NCI-H82 treated with DMSO at 0.1 percent for 48 hours (cell line): ENCODE measurements around the gene TDRD3.

Experiments used
- DNase-seq: peaks from one replicate; lab custom pipeline; 2025; ENCODE audit not compliant: unreplicated experiment; lab: John Stamatoyannopoulos, UW

The TDRD3 gene

DNA sequence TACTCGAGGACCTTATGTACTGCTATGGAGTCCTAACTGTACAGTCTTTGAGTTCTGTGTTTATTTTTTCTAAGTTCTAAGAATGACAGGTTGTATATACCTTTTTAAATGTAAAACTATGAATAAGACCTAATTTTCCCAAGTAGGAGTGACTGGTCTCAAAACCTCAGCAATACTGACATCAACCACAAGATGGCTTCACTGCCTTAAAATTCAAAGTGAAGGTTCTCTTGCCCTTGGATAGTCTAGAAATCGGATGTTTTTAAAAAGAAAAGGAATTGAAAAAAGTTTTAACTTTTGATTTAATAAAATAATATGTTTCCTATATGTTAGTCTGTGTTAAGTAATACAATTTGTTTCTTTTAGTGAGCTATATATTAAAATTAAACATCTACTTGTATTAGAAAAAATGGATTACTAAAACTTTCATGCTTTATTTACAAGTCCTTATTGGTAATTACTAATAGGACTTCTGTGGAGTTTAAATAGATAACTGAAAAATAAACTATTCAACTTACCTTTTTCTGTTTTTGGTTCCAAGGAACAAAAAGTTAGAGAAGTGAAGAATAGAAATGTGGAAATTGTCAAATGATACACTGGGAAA lies 52.0 kb downstream of the TDRD3 start:
- peak; percentile 17 for DNase-seq

DNA sequence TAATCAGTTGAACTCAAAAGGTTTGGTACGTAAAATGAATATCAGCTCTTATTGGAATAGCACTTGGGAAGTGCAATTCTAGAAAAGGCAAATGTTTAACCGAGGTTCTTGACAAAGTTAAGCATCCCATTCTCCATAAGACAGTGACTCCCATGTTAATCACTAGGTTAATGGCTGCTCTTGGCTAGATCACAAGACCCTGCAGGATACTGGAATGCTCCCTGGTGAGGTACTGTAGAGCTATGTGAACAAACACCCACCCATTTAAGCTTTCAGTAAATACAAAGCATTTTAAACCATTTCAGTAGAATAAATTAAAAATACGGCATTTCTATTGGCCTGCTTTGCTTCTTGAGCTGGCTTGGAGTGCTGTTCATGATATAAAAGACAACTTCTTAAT lies 56.5 kb downstream of the TDRD3 start:
- no peak for DNase-seq

DNA sequence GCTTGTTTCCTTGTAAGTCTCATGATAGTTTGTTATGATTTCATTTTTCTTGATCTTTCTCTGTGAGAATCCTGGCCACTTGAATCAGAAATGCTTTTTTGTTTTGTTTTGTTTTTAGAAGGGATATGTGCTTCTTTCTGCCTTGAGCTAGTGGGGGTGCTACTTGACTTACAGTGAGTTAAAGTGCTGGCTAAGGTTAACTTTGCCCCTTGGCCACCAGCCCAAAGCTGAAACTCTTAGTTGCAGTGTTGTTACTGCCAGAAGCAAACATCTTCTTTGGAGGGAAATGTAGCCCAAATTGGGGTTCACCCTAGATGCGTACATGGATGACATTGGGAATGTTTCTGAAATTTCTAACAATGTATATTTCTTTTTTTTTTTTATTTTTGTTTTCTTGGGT lies 57.4 kb downstream of the TDRD3 start:
- DNase-seq = no peak

DNA sequence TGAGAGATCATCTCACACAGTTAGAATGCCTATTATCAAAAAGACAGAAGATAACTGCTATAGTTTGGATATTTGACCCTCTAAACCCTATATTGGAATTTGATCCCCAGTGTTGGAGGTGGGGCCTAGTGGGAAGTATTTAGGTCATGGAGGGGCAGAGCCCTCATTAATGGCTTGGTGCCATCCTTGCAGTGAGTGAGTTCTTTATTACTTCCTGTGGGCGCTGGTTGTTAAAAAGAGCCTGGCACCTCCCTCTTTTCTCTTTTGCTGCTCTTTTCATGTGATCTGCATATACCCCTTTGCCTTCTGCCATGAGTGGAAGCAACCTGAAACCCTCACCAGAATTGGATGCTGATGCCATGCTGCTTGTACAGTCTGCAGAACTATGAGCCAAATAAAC lies 66.8 kb downstream of the TDRD3 start:
- no peak for DNase-seq

DNA sequence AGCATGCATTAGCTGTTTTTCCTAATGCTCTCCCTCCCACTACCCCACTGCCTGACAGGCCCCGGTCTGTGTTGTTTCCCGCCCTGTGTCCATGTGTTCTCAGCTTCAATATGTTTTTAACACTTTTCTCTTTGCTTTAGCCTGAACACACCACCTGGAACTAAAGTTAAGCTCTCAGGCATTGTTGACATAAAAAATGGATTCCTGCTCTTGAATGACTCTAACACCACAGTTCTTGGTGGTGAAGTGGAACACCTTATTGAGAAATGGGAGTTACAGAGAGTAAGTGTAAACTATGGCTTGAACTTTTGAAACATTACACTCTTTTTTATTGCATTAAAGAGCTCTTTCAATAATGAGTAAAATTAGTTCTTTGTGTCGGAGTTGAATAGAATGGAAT lies 70.1 kb downstream of the TDRD3 start:
- DNase-seq = no peak

DNA sequence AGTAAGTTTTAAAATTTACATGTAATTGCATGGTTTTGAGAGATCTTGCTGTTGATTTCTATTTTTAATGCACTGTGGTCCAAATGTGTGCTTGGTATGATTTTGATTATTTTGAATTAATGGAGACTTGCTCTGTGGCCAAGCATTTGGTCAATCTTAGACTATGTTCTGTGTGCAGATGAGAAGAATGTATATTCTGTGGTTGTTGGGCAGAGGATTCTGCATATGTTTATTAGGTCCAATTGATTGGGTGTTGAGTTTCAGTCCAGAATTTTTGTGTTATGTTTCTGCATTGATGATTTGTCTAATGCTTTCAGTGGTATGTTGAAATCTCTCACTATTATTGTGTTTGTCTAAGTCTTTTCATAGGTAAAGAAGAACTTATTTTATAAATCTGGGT lies 82.3 kb downstream of the TDRD3 start:
- no peak for DNase-seq

DNA sequence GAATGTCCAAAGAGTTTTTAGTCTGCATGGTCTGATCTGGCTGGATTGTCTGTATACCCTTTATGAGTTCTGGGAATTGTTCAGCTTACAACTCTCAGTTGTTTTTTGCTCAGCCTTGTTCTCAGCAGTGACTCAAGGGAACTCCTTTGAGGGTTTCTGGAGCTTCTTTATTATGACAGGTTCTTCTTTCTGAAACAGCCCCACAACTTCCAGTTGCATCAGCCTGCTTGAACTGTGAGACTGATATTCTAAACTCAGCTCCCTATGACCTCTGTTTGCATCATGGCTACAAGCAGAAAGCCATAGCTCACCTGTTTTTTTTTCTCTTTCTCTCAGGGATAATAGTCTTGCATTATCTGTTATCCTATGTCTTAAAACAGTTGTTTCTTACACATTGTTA lies 85.0 kb downstream of the TDRD3 start:
- DNase-seq = no peak

DNA sequence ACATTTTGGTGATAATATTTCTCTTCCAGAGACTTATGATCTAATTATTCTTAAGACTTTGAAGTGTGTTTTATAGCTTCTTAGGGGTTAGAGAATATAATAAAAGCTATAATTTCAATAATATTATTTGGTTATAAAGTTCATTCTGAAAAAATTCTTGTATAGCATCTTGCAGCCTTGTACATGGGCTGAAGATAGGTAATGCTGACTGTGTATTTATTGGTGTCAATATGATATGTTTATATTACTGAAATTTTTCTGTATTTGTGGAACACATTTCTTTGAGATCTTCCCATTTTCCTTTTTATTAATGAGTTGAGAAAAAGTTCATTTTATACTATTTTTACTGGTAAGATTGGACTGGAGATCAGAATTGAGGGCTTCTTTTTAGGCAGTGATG lies 87.8 kb downstream of the TDRD3 start:
- no peak for DNase-seq

DNA sequence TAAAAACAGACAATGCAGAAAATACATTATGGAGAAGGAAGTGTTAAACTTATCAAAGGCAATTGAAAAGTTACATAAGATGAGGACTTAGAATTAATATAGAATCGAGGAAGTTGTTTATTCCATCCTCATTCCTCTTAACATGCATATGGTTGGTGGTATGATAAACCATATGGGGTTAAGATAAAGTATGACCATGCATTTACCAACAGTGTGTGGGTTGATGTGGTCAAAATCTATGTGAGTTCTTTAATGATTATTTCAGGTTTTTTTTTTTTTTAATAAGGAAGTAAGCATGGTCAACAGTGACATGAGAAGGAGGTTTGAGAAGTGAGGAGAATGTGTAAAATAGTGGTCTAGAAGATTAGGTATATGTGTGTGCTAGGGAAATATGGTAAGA lies 94.5 kb downstream of the TDRD3 start:
- DNase-seq = no peak

DNA sequence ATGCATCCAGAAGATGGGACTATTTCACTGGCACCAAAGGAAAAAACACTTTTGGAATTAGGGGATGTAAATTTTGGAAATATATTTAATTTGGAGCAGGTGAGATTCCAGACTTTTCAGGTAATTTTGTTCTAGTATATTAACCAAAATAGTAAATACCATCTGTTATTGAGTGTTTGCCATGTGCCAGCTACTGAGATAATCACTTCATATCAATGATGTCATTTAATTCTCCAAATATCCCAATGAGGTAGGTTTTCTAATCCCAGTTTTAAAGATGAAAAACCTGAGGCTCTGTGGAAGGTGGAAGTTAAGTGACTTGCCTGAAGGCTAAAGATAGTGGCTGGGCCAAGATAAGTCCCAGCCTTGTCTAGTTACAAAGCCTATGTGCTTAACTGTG lies 95.2 kb downstream of the TDRD3 start:
- DNase-seq = no peak

DNA sequence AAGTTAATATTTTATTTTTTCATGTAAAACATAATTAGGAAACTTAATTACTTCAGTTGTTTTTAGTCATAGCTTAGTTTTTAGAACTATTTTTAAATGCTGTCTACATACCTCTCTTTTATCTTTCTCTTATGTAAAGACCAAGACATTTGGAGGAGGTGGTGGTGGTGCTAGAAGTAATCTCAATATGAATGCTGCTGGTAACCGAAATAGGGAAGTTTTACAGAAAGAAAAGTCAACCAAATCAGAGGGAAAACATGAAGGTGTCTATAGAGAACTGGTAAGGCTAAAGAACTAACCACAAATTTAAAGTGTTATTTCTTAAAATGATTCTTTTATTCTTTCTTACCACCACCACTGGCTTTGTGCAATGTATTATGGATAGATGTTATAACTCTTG lies 97.3 kb downstream of the TDRD3 start:
- no peak for DNase-seq

DNA sequence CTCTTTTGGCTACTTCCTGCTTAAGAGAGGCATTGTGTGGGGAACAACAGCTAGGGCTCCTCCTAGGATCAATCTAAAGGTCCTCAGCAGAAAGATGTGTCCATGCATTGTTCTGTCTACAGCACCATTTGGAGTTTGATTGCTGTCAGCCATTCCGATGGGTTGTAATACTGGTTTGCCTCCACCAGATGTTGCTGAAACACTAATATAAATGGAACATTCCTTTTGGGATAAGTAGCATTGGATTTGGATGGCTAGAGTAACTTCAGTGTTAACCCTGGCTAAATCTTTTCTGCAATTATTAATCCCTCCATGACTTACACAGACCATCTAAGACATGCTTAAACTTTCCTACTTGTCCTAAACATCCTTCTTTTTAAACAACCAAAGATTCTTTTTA lies 104.2 kb downstream of the TDRD3 start:
- DNase-seq = no peak

DNA sequence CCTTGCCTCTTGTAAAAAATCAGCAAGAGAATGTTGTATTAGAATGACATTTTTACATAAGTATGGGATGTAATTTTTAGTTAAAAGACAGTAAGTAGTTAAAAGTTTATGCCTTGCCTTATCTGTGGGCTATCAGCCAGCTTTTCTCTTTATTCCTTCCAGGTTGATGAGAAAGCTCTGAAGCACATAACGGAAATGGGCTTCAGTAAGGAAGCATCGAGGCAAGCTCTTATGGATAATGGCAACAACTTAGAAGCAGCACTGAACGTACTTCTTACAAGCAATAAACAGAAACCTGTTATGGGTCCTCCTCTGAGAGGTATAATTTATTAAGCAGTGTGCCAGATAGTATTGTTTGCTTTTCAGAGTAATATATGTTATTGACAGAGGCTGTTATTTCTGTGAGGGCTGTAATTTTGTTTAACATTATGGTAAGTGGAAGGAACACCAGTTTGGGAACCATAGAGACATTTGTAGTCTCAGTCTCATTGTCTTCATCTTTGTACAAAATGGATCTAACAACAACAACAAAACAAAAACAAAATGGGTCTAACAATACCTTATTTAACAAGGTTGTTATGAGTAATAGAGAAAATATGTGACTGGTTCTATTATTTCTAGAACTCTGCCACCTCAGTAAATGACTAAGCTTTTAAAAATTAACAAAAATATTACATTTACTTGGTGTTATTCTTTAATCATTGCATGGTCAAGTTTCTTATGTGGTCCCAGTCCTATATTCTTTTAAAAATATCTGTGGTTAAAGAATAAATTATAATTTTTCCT lies 112.8 kb downstream of the TDRD3 start:
- DNase-seq = no peak

DNA sequence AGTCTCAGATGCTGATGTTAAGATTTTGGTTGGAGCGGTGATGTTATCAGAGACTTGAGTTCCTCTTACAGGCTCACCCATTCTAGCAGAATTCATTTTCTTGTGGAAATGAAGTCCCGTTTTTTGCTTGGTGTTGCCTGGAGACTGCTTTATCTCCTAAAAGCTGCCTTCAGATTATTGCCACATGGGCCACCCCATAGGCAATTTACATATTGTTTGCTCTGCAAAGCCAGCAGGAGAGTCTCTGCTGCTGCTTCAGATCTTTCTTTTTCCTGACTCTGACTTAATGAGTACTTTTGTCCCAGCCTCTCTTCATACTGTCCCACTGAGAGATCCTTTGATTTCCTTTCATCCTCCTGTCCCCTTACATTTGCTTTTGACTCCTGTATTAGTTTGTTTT lies 114.6 kb downstream of the TDRD3 start:
- DNase-seq = no peak

DNA sequence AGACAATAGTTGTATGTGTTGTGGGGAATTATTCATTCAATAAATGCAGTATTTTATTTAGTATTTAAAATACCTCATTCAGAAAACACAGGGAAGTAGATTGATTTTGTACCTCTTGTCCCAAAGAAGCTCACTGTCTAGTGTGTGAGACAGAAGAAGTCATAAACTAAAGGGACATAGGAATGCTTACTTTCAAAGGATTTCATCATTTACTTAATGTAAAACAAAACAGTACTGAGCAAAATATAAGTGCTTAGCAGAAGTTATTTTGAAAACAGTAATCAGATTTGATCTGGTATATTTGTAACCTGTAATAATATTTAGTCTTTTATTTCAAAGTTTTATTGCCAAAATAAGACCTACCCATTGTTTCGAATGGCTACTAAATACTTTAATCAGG lies 117.9 kb downstream of the TDRD3 start:
- DNase-seq = no peak

DNA sequence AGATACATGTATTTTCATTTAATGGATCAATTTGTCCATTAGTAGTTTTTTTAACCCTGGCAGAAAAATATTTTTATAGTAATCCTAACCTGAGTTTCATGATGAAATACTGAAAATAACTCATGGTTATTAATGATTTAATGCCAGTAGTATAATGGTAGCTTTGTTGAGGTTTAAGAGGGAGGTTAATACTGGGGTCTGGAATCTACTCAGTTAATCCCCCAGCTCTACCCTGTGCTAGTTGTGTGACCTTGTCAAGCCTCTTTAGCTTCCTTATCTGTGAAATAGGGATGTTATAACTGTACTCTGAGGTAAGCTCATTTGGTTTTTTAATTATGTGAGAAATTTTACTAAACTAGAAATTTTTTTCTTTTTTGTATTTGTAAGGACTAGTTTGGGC lies 122.5 kb downstream of the TDRD3 start:
- no peak for DNase-seq

DNA sequence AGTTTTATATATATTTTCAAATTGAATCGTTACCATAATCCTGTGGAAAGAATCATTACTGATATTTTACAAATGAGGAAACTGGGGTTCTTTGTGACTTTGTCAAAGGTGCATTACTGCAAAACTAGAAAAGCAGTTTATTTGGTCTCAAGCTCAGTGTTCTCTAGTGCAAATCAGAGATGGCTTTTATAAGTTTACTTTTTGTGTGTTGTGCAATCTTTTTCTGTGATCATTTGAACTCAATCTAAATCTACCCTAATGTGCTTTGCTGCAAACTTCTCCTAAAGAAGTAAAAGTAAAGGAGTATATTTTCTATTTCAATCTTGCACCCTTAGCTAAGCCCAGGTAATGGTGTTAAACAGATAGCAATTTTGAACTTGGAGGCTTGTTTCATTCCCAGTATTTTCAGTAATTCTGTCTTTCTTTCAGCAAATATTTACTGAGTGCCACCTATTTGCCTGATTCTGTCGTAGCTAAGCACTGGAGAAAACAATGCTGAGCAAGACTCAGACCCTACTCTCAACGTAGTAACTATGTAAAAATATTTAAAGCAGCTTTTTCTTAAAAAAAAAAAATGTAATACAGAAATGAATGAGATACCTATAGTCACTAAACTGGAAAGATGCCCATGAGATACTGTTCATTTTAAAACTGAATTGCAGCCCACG lies 124.0 kb downstream of the TDRD3 start:
- DNase-seq = no peak

DNA sequence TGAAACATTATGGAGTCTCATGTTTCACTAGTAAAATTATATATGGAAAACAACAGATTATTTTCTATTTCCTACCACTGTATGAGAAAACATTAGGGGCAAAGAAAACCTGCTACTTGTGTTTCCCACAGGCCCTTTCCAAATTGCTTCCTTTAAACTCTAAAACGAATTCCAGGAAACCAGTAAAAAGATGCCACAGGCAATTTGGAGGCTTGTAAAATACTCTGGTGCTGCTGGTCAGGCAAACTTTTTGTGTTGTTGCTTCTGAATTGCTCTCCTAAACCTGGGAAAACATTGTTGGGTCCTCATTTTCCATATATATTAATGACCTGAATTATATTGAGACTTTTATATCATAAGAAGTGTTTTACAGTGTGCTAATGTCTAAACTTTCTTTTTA lies 141.5 kb downstream of the TDRD3 start:
- DNase-seq = no peak

DNA sequence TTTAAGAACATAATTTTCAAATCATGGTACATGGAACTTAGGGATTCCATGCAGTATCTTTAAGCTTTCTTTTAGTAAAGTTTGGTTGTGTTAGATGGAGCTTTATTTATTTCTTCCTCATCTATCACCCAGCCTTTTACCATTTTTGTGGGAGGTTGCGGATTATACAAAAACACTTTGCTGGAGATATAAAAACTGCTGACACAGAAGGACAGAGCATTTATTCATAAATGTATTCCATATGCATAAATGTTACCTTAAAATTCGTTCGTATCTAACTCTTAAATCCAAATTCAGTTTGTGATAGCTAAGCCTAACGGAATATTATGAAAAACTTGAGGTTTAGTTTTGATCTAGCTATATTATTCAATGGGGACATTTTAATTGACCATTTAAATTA lies 143.3 kb downstream of the TDRD3 start:
- no peak for DNase-seq

DNA sequence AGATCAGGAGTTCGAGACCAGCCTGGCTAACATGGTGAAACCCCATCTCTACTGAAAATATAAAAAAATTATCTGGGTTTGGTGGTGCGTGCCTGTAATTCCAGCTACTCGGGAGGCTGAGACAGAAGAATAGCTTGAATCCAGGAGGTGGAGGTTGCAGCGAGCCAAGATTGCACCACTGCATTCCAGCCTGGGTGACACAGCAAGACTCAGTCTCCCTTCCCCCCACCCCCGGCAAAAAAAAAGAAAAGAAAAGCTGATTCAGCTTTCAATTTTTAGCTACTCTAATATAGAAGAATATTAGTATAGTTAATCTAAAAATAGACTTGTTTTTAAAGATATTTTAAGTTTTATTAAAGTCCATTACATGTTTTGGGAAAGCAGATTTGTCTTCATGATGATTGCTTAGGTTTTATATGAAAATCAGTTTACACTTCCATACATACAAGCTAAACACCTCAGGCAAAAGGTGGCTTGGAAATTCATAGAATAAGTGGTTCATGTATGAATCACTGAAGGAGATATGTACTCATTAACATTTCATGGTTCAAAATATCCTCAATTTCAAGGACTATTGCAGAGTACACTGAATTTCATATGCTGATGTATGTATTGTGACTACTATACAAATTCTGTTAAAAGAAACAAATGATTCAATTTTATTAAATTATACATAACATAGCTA lies 165.2 kb downstream of the TDRD3 start:
- no peak for DNase-seq

DNA sequence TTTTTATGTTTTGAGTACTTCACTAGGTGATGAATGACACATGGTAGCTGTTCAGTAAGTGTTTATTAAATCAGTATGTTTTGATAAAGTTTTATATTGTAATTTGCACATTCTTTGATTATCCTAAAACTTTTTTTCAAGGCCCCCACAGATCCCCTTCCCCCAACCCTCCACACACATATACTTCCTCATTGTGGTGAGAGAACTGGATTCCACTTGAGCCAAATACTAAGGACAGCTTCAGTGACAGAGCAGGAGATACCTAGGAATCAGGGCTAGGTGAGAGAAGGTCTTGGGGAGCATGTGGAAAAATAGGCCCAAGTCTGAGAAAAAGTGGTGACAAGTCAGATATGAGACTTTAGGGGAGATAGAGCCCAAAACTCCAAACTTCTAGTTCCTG lies 174.6 kb downstream of the TDRD3 start:
- DNase-seq = no peak
